ENCODE data around the gene CD44.

The CD44 gene

DNA sequence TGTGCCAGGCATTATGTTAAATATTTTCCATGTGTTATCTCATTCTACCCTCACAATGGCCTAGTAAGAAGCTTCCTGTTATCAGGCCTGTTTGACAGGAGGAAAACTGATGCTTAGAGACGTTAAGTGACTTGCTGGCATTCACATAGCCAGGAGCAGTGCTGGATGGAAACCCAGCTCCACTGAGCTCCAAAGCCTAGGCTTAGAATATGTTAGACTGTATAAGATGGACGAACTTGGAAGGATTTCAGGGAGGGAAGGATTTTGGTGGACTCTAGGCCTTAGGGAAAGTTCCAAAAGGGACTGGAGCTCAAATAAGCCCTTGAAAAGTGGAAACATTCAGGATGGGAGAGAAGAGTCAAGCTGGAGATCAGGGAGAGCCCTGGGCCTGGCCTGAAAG is 2.1 kb downstream of the CD44 start (continued):
- TF ChIP-seq RARB (CRISPR knock-in tag; IDR thresholded peaks at IDR 0.05) (no peak), TOX (CRISPR knock-in tag; IDR thresholded peaks at IDR 0.05; ENCODE audit: borderline replicate concordance) (no peak), ZNF70 (CRISPR knock-in tag; IDR thresholded peaks at IDR 0.05) (no peak), CREB5 (CRISPR knock-in tag; IDR thresholded peaks at IDR 0.05; ENCODE audit: low read depth) (no peak), ZFP3 (CRISPR knock-in tag; IDR thresholded peaks at IDR 0.05) (no peak), OSR1 (CRISPR knock-in tag; IDR thresholded peaks at IDR 0.05) (no peak), ZNF565 (CRISPR knock-in tag; conservative IDR thresholded peaks at IDR 0.05; ENCODE audit: low read depth) (no peak)

- ATAC-seq: no peak
- no peak for TF ChIP-seq CREB5 (CRISPR knock-in tag; IDR thresholded peaks at IDR 0.05; ENCODE audit: low read depth)
- TF ChIP-seq OSR1 (CRISPR knock-in tag; IDR thresholded peaks at IDR 0.05): no peak
- TF ChIP-seq TOX (CRISPR knock-in tag; IDR thresholded peaks at IDR 0.05; ENCODE audit: borderline replicate concordance): no peak
- no peak for TF ChIP-seq ESRRG (CRISPR knock-in tag; IDR thresholded peaks at IDR 0.05)
- no peak for TF ChIP-seq ISL1 (CRISPR knock-in tag; IDR thresholded peaks at IDR 0.05)
- no peak for TF ChIP-seq BACH2 (CRISPR knock-in tag; IDR thresholded peaks at IDR 0.05; ENCODE audit: borderline replicate concordance)
- TF ChIP-seq ARNTL (CRISPR knock-in tag; IDR thresholded peaks at IDR 0.05; ENCODE audit: borderline replicate concordance, low read depth): no peak
- no peak for TF ChIP-seq CSDC2 (CRISPR knock-in tag; IDR thresholded peaks at IDR 0.05)
- no peak for TF ChIP-seq POU6F1 (CRISPR knock-in tag; IDR thresholded peaks at IDR 0.05; ENCODE audit: borderline replicate concordance, low read depth)
- TF ChIP-seq SNAI2 (CRISPR knock-in tag; IDR thresholded peaks at IDR 0.05): no peak
- TF ChIP-seq TCF4 (CRISPR knock-in tag; IDR thresholded peaks at IDR 0.05; ENCODE audit: borderline replicate concordance): no peak
- no peak for TF ChIP-seq GLIS3 (CRISPR knock-in tag; IDR thresholded peaks at IDR 0.05)
Measured at GRCh38 chr11:35141571-35141971, 2.6 kb downstream of the CD44 start.

GRCh38 chr11:35142481-35143075 is 3.6 kb downstream of the CD44 start:
- ATAC-seq: no peak
- TF ChIP-seq ZNF70 (CRISPR knock-in tag; IDR thresholded peaks at IDR 0.05) (no peak), OSR1 (CRISPR knock-in tag; IDR thresholded peaks at IDR 0.05) (no peak), ZFP30 (CRISPR knock-in tag; IDR thresholded peaks at IDR 0.05) (no peak), ZFP3 (CRISPR knock-in tag; IDR thresholded peaks at IDR 0.05) (no peak), CSDC2 (CRISPR knock-in tag; IDR thresholded peaks at IDR 0.05) (no peak), ZNF8 (CRISPR knock-in tag; IDR thresholded peaks at IDR 0.05) (no peak), CSRNP3 (CRISPR knock-in tag; IDR thresholded peaks at IDR 0.05) (no peak), GLIS3 (CRISPR knock-in tag; IDR thresholded peaks at IDR 0.05) (no peak)

GRCh38 chr11:35143297-35144135 is 4.5 kb downstream of the CD44 start:
- ATAC-seq: no peak
- no peak for TF ChIP-seq ZNF8 (CRISPR knock-in tag; IDR thresholded peaks at IDR 0.05)
- no peak for TF ChIP-seq PPARA (CRISPR knock-in tag; IDR thresholded peaks at IDR 0.05; ENCODE audit: borderline replicate concordance)
- TF ChIP-seq, protein P1, sequence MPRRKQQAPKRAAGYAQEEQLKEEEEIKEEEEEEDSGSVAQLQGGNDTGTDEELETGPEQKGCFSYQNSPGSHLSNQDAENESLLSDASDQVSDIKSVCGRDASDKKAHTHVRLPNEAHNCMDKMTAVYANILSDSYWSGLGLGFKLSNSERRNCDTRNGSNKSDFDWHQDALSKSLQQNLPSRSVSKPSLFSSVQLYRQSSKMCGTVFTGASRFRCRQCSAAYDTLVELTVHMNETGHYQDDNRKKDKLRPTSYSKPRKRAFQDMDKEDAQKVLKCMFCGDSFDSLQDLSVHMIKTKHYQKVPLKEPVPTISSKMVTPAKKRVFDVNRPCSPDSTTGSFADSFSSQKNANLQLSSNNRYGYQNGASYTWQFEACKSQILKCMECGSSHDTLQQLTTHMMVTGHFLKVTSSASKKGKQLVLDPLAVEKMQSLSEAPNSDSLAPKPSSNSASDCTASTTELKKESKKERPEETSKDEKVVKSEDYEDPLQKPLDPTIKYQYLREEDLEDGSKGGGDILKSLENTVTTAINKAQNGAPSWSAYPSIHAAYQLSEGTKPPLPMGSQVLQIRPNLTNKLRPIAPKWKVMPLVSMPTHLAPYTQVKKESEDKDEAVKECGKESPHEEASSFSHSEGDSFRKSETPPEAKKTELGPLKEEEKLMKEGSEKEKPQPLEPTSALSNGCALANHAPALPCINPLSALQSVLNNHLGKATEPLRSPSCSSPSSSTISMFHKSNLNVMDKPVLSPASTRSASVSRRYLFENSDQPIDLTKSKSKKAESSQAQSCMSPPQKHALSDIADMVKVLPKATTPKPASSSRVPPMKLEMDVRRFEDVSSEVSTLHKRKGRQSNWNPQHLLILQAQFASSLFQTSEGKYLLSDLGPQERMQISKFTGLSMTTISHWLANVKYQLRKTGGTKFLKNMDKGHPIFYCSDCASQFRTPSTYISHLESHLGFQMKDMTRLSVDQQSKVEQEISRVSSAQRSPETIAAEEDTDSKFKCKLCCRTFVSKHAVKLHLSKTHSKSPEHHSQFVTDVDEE (CRISPR knock-in tag; IDR thresholded peaks at IDR 0.05): no peak
- TF ChIP-seq CREB5 (CRISPR knock-in tag; IDR thresholded peaks at IDR 0.05; ENCODE audit: low read depth): no peak
- no peak for TF ChIP-seq TOX (CRISPR knock-in tag; IDR thresholded peaks at IDR 0.05; ENCODE audit: borderline replicate concordance)
- no peak for TF ChIP-seq ARNTL (CRISPR knock-in tag; IDR thresholded peaks at IDR 0.05; ENCODE audit: borderline replicate concordance, low read depth)
- TF ChIP-seq RARB (CRISPR knock-in tag; IDR thresholded peaks at IDR 0.05): no peak
- no peak for TF ChIP-seq ZC3H10 (CRISPR knock-in tag; IDR thresholded peaks at IDR 0.05)
- TF ChIP-seq ZFP3 (CRISPR knock-in tag; IDR thresholded peaks at IDR 0.05): no peak
- no peak for TF ChIP-seq OSR1 (CRISPR knock-in tag; IDR thresholded peaks at IDR 0.05)
- TF ChIP-seq ISL1 (CRISPR knock-in tag; IDR thresholded peaks at IDR 0.05): no peak
- TF ChIP-seq ZNF565 (CRISPR knock-in tag; conservative IDR thresholded peaks at IDR 0.05; ENCODE audit: low read depth): no peak
- TF ChIP-seq ZFP30 (CRISPR knock-in tag; IDR thresholded peaks at IDR 0.05): no peak
- TF ChIP-seq SNAI2 (CRISPR knock-in tag; IDR thresholded peaks at IDR 0.05): no peak
